RWPE1 (cell line): Measurements from ENCODE around the gene ALG1L2.
"Not testable (repeated sequence)": the region's sequence is repeated elsewhere in the genome, so short reads cannot be mapped to it uniquely, and the experiment has no call there.

Experiments used
- CTCF ChIA-PET: fragments of 350-600 bp; sonication (Branson Sonifier 250); formaldehyde crosslinking; extraction: SDS; loops from one replicate; lab custom pipeline; 2021; lab: Yijun Ruan, JAX
- POLR2A ChIA-PET: fragments of 400-600 bp; formaldehyde crosslinking; extraction: SDS; loops from one replicate; lab custom pipeline; 2020; ENCODE audit warnings: antibody characterized with exemption; ENCODE audit not compliant: low non-redundant PET; lab: Yijun Ruan, JAX
- DNase-seq: peaks from one replicate; pipeline ENCODE4 v3.0.0; 2012; ENCODE audit warnings: low spot score
- H3K27ac ChIP-seq: fragments of 450-650 bp; 2 replicates; pipeline ENCODE4 v1.5.1; 2017
- TF ChIP-seq, protein P1 (sequence below): fragments of 450-650 bp; conservative IDR thresholded peaks from 2 replicates; pipeline ENCODE4 v1.5.1; 2017; ENCODE audit warnings: low read depth, mild to moderate bottlenecking

ALG1L2 gene

DNA sequence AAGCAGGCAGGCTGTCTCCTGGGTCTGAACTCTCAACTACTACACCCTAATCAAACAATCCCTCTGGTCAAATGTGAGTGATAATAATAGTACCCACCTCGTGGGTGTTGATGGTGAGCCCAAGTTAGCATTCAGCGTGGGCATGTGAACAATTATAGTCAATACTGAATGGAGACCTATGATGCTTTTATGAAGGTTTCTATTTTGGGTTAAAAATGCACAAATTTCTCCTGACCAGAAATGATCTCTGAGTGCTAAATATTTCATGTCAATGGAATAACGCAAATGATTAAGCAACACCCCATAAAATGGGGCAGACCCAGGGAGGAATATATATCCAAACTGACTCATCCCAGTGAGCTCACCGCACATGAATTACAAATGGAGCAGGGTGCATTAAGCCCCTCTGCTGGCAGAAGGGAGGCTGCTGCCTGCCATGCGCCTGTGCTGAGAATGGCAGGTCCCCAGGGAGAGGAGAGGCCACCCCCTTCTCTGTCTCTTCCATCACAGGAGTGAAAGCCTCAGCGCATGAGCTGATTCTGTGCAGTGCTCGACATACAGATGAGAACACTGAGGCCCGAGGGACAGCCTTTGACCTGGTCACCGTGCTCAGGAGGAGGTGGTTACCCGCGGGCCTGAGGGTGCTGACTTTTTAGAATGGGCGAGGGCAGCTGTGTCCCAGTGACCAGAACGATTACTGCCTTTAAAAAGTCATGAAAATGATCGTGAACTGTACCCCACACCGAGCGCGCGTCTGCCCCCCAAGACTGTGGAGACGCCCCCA, 28.9 kb downstream of the ALG1L2 start:
- CTCF ChIA-PET, POLR2A ChIA-PET: not testable (repeated sequence)

GRCh38 chr3:130111185-130111864, 29.7 kb downstream of the ALG1L2 start:
- ChIA-PET POLR2A (no interaction called here), CTCF (no interaction called here)
- peak overlapping the region; percentile 81 for H3K27ac ChIP-seq
- TF ChIP-seq, protein P1, sequence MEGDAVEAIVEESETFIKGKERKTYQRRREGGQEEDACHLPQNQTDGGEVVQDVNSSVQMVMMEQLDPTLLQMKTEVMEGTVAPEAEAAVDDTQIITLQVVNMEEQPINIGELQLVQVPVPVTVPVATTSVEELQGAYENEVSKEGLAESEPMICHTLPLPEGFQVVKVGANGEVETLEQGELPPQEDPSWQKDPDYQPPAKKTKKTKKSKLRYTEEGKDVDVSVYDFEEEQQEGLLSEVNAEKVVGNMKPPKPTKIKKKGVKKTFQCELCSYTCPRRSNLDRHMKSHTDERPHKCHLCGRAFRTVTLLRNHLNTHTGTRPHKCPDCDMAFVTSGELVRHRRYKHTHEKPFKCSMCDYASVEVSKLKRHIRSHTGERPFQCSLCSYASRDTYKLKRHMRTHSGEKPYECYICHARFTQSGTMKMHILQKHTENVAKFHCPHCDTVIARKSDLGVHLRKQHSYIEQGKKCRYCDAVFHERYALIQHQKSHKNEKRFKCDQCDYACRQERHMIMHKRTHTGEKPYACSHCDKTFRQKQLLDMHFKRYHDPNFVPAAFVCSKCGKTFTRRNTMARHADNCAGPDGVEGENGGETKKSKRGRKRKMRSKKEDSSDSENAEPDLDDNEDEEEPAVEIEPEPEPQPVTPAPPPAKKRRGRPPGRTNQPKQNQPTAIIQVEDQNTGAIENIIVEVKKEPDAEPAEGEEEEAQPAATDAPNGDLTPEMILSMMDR: no peak
- peak; percentile 80 for DNase-seq

More for the DNA sequence above, 28.9 kb downstream of the ALG1L2 start:
- not testable (repeated sequence) for DNase-seq
- H3K27ac ChIP-seq: peak overlapping the region; percentile 81

GRCh38 chr3:130111865-130112747, 30.5 kb downstream of the ALG1L2 start:
- DNase-seq, CTCF ChIA-PET, POLR2A ChIA-PET: not testable (repeated sequence)
- H3K27ac ChIP-seq: peak overlapping the region; percentile 81

DNA sequence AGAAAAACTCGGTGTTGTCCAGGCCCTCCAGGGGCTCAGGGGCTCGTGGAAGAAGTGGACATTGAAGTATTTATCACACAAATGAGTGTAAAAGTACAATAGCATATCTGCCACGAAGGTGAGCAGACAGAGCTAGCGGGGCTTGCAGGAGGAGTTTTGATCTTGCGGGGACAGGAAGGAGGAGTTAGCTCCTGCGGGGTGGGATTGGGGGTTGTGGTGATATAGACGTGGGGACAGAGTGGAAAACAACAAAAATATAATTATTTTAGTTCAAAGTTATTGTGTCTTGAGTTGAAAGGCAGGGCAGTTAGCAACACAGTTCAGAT, 31.1 kb downstream of the ALG1L2 start:
- CTCF ChIA-PET, DNase-seq, POLR2A ChIA-PET: not testable (repeated sequence)
- peak overlapping the region; percentile 81 for H3K27ac ChIP-seq

DNA sequence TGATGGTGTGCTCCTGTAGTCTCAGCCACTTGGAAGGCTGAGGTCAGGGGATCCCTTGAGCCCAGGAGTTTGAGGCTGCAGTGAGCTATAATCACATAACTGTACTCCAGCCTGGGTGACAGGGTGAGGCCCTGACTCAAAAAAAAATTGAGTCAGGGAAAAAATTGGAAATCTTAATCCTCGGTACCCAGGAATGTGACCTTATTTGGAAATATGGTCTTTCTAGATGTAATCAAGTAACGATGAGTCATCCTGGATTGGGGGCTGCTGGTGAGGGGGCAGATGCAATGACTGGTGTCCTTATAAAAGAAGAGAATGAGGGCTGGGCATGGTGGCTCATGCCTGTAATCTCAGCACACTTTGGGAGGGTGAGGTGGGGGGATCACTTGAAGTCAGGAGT, 33.8 kb downstream of the ALG1L2 start:
- POLR2A ChIA-PET, H3K27ac ChIP-seq, DNase-seq, CTCF ChIA-PET: not testable (repeated sequence)

GRCh38 chr3:130117933-130118332, 36.3 kb downstream of the ALG1L2 start:
- POLR2A ChIA-PET: no interaction called here

GRCh38 chr3:130119824-130120223, 38.2 kb downstream of the ALG1L2 start:
- DNase-seq, CTCF ChIA-PET, H3K27ac ChIP-seq, POLR2A ChIA-PET: not testable (repeated sequence)

More at GRCh38 chr3:130117933-130118332, 36.3 kb downstream of the ALG1L2 start:
- DNase-seq: no peak
- TF ChIP-seq, protein P1: no peak
- no peak overlapping the region for H3K27ac ChIP-seq
- CTCF ChIA-PET: no interaction called here

- DNase-seq, POLR2A ChIA-PET, CTCF ChIA-PET, H3K27ac ChIP-seq: not testable (repeated sequence)
Observed at GRCh38 chr3:130120291-130120690, 38.7 kb downstream of the ALG1L2 start.

DNA sequence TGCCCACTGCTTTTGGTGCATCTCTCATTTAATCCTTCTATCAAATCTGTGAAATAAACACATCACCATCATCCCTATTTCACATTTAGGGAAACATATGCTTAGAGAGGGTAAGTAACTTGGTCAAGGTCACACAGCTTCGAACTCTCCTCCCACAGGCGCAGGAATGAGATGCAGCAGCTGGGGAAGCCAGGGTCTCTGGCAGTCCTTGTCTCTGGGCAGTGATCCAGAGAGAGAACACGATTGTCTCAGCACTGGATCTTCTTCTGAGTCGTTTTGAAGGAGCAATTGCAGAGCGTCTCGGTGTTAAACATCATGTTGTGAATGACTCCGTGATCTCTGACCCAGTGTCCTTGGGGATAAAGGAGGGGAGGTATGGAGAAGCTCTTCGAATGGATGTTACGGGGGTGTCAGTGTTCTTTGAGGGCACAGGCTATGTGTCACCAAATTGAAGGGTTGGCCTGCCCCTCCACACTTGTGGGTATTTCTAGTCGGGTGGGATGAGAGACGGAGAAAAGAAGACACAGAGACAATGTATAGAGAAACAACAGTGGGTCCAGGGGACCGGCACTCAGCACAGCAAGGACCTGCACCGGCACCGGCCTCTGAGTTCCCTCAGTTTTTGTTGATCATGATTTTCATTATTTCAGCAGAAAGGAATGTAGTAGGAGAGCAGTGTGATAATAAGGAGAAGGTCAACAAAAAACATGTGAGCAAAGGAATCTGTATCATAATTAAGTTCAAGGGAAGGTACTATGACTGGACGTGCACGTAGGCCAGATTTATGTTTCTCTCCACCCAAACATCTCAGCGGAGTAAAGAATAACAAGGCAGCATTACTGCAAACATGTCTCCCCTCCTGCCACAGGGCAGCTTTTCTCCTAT, 41.5 kb downstream of the ALG1L2 start:
- DNase-seq, H3K27ac ChIP-seq, CTCF ChIA-PET, POLR2A ChIA-PET: not testable (repeated sequence)

GRCh38 chr3:130125406-130125805, 43.8 kb downstream of the ALG1L2 start:
- H3K27ac ChIP-seq, DNase-seq, POLR2A ChIA-PET, CTCF ChIA-PET: not testable (repeated sequence)

DNA sequence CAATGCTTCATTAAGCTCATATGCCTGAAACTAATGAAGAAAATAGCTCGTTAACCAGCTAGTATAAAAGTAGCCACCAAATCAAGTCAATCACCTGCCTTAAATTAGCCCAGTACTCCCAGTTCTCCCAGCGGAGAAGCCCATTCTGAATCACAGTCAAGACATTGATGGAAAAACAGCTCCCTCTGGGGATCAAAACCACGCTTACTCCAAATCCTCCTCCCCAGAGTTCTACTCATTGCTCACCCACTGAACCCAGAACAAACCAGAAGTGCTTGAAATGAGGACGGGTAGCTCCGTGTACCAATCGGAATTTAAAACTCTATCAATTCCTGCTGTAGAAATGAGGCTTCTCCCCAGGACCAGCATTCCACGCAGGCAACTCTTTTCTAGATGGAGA, 54.7 kb downstream of the ALG1L2 start:
- CTCF ChIA-PET, POLR2A ChIA-PET, H3K27ac ChIP-seq, DNase-seq: not testable (repeated sequence)

- DNase-seq, H3K27ac ChIP-seq, POLR2A ChIA-PET: not testable (repeated sequence)
- CTCF ChIA-PET: interaction anchor here (0.6 kb wide), 1 partner anchor 37 kb away, joined by 3 read pairs; no protein-coding TSS in a partner anchor
Observed at GRCh38 chr3:130137685-130138084, 56.1 kb downstream of the ALG1L2 start.

- CTCF ChIA-PET, POLR2A ChIA-PET, DNase-seq, H3K27ac ChIP-seq: not testable (repeated sequence)
Observed at GRCh38 chr3:130138992-130139391, 57.4 kb downstream of the ALG1L2 start.
